WTC11 (cell line): ENCODE data around the gene CNTNAP5. TPM values are rescaled to one million over a fixed set of nuclear protein-coding genes. Genes with fewer than 3 reads are reported as not detected.

ENCODE experiments used
- ATAC-seq: fragments of 200-7000 bp; cut with Tn5 transposase; 2 replicates; pipeline ENCODE4 v1.10.0; 2021; ENCODE audit warnings: mild to moderate bottlenecking, moderate library complexity
- CTCF ChIA-PET: fragments of 300-600 bp; sonication (Branson Sonifier 250); formaldehyde crosslinking; loops from one replicate; lab custom pipeline; 2021; ENCODE audit warnings: antibody characterized with exemption; lab: Charles Lee
- POLR2A ChIA-PET: fragments of 350-600 bp; sonication (Branson Sonifier 250); formaldehyde crosslinking; loops from one replicate; lab custom pipeline; 2021; ENCODE audit warnings: antibody characterized with exemption; lab: Charles Lee
- DNase-seq: peaks from one replicate; pipeline ENCODE4 v3.0.0; 2021; ENCODE audit warnings: low spot score
- H3K27ac Mint-ChIP-seq: 2 replicates; pipeline ENCODE4 v1.8.0; 2021; ENCODE audit warnings: mixed read lengths
- H3K27me3 Mint-ChIP-seq: 2 replicates; pipeline ENCODE4 v1.8.0; 2021; ENCODE audit warnings: low read depth, mild to moderate bottlenecking, moderate library complexity, mixed read lengths
- H3K36me3 Mint-ChIP-seq: 2 replicates; pipeline ENCODE4 v1.8.0; 2021; ENCODE audit warnings: mixed read lengths
- H3K4me1 Mint-ChIP-seq: 2 replicates; pipeline ENCODE4 v1.8.0; 2022; ENCODE audit warnings: mixed read lengths
- H3K4me3 Mint-ChIP-seq: 2 replicates; pipeline ENCODE4 v1.8.0; 2021; ENCODE audit warnings: mild to moderate bottlenecking, moderate library complexity, mixed read lengths
- H3K9me3 Mint-ChIP-seq: 2 replicates; pipeline ENCODE4 v1.8.0; 2021; ENCODE audit warnings: mixed read lengths
- ATF1 ChIP-seq: sonication (generic); formaldehyde crosslinking; IDR thresholded peaks from 2 replicates; pipeline ENCODE4 v1.8.1; 2023; ENCODE audit warnings: mild to moderate bottlenecking, moderate library complexity, missing genetic modification reagents
- FOXK1 ChIP-seq: sonication (generic); formaldehyde crosslinking; IDR thresholded peaks from 2 replicates; pipeline ENCODE4 v1.8.0; 2022; ENCODE audit warnings: mild to moderate bottlenecking, moderate library complexity, missing genetic modification reagents
- GTF2I ChIP-seq: fragments of 250-450 bp; sonication (Bioruptor Pico); conservative IDR thresholded peaks from 2 replicates; pipeline ENCODE4 v1.4.0; 2021; ENCODE audit warnings: mild to moderate bottlenecking
- NFATC4 ChIP-seq: fragments of 250-450 bp; sonication (Bioruptor Pico); IDR thresholded peaks from 2 replicates; pipeline ENCODE4 v1.9.0; 2021; ENCODE audit warnings: mild to moderate bottlenecking
- NR1H2 ChIP-seq: sonication (generic); formaldehyde crosslinking; IDR thresholded peaks from 2 replicates; pipeline ENCODE4 v1.9.0; 2021; ENCODE audit warnings: mild to moderate bottlenecking, moderate library complexity, missing genetic modification reagents
- RORB ChIP-seq: fragments of 250-450 bp; sonication (Bioruptor Pico); IDR thresholded peaks from 2 replicates; pipeline ENCODE4 v1.9.0; 2021; ENCODE audit warnings: mild to moderate bottlenecking
- total RNA-seq: library from RNA; stranded (reverse); gene quantifications from 3 replicates; pipeline ENCODE4 v1.2.3, GENCODE V29; 2021
- TF ChIP-seq, protein P1 (sequence below): fragments of 250-450 bp; sonication (Bioruptor Pico); IDR thresholded peaks from 2 replicates; pipeline ENCODE4 v1.8.0; 2021; ENCODE audit warnings: mild to moderate bottlenecking
- TF ChIP-seq, protein P2 (sequence below): sonication (generic); formaldehyde crosslinking; IDR thresholded peaks from 2 replicates; pipeline ENCODE4 v1.8.1; 2022; ENCODE audit warnings: mild to moderate bottlenecking, missing genetic modification reagents, moderate library complexity, borderline replicate concordance
- TF ChIP-seq, protein P3 (sequence below): fragments of 200-600 bp; IDR thresholded peaks from 2 replicates; pipeline ENCODE4 v1.8.0; 2022; ENCODE audit warnings: antibody characterized with exemption
- TF ChIP-seq, protein P4 (sequence below): sonication (generic); formaldehyde crosslinking; IDR thresholded peaks from 2 replicates; pipeline ENCODE4 v1.8.1; 2022; ENCODE audit warnings: low read depth, missing genetic modification reagents, borderline replicate concordance
- TF ChIP-seq, protein P5 (sequence below): fragments of 250-450 bp; sonication (Bioruptor Pico); IDR thresholded peaks from 2 replicates; pipeline ENCODE4 v2.1.2; 2022; ENCODE audit warnings: mild to moderate bottlenecking, moderate library complexity
- TF ChIP-seq, protein P6 (sequence below): sonication (generic); formaldehyde crosslinking; conservative IDR thresholded peaks from 2 replicates; pipeline ENCODE4 v1.8.1; 2023; ENCODE audit warnings: mild to moderate bottlenecking, low read depth, missing genetic modification reagents, moderate library complexity
- TF ChIP-seq, protein P7 (sequence below): fragments of 250-450 bp; sonication (Bioruptor Pico); IDR thresholded peaks from 2 replicates; pipeline ENCODE4 v1.9.0; 2021; ENCODE audit warnings: mild to moderate bottlenecking, borderline replicate concordance
- TF ChIP-seq, protein P8 (sequence below): sonication (generic); formaldehyde crosslinking; IDR thresholded peaks from 2 replicates; pipeline ENCODE4 v1.8.0; 2022; ENCODE audit warnings: mild to moderate bottlenecking, missing genetic modification reagents

The CNTNAP5 gene
- total RNA-seq, 1 experiment from 2014 or later: 0.22 TPM

DNA sequence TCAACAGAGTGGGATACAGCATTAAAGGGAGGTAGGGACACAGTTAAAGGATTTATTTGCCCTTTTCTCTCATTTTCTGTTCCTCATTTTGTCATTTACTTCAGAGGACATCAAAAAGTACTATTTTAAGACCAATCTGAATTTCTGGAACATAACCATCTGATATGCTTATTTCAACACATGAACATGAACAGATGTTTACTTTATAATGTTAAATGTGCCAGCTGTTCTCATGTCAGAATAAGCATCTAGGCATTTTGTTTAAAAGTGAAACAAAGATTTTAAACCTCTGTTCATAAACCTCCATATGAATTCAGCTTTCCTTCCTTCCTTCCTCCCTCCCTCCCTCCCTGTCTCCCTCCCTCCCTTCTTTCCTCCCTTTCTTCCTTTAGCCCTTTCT, 677.7 kb downstream of the CNTNAP5 start (continued):
- no peak for TF ChIP-seq NR1H2
- TF ChIP-seq, protein P1, sequence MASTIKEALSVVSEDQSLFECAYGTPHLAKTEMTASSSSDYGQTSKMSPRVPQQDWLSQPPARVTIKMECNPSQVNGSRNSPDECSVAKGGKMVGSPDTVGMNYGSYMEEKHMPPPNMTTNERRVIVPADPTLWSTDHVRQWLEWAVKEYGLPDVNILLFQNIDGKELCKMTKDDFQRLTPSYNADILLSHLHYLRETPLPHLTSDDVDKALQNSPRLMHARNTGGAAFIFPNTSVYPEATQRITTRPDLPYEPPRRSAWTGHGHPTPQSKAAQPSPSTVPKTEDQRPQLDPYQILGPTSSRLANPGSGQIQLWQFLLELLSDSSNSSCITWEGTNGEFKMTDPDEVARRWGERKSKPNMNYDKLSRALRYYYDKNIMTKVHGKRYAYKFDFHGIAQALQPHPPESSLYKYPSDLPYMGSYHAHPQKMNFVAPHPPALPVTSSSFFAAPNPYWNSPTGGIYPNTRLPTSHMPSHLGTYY (CRISPR knock-in tag): no peak

DNA sequence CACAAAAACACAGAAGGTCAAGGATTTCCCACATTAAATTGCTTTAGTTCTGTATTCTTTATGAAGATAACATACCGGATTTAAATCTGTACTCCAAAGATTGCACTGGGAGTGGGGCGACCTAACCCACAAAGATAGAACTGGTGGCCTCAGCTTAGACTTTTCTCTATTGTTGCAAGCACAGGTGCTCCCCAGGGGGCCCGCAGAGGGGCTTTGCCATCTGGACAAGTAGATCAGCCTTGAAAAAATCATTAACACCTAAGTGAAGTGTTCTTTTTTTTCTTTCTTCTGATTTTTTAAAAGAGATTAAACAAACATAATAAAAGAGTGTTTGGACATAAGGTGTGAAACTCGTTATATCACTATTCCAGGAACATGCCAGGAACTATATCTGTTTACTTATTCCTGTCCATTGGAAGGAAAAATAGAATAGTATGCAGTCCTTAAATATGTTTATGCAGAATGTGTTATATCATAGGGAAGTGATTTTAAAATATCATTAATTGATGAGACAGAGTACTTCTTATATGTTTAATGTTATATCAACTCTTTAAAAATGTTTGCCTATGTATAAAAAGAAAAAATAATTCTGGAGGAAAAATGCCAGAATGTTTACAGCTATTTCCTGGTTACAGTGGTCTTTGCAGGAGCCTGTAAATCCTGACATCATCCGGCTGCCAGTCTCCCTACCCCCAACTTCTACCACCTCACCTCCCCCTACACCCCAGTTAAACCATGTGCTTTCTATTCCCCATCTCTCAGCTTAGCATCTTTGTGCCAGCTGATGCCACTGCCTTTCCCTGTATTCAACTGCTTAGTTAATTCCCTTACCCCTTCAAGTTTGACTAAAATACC, 679.2 kb downstream of the CNTNAP5 start:
- no peaks in the 10 kb centered on the region for H3K27me3 Mint-ChIP-seq
- H3K36me3 Mint-ChIP-seq: no peaks in the 10 kb centered on the region
- H3K27ac Mint-ChIP-seq: no peak overlapping the region
- CTCF ChIA-PET: no interaction called here
- peaks cover 8% of the 10 kb centered on the region for H3K9me3 Mint-ChIP-seq
- no peak for ATAC-seq
- no peak overlapping the region for H3K4me3 Mint-ChIP-seq
- TF ChIP-seq, protein P2, sequence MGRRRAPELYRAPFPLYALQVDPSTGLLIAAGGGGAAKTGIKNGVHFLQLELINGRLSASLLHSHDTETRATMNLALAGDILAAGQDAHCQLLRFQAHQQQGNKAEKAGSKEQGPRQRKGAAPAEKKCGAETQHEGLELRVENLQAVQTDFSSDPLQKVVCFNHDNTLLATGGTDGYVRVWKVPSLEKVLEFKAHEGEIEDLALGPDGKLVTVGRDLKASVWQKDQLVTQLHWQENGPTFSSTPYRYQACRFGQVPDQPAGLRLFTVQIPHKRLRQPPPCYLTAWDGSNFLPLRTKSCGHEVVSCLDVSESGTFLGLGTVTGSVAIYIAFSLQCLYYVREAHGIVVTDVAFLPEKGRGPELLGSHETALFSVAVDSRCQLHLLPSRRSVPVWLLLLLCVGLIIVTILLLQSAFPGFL (CRISPR knock-in tag): no peak
- TF ChIP-seq, protein P3, sequence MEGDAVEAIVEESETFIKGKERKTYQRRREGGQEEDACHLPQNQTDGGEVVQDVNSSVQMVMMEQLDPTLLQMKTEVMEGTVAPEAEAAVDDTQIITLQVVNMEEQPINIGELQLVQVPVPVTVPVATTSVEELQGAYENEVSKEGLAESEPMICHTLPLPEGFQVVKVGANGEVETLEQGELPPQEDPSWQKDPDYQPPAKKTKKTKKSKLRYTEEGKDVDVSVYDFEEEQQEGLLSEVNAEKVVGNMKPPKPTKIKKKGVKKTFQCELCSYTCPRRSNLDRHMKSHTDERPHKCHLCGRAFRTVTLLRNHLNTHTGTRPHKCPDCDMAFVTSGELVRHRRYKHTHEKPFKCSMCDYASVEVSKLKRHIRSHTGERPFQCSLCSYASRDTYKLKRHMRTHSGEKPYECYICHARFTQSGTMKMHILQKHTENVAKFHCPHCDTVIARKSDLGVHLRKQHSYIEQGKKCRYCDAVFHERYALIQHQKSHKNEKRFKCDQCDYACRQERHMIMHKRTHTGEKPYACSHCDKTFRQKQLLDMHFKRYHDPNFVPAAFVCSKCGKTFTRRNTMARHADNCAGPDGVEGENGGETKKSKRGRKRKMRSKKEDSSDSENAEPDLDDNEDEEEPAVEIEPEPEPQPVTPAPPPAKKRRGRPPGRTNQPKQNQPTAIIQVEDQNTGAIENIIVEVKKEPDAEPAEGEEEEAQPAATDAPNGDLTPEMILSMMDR: no peak
- TF ChIP-seq, protein P4, sequence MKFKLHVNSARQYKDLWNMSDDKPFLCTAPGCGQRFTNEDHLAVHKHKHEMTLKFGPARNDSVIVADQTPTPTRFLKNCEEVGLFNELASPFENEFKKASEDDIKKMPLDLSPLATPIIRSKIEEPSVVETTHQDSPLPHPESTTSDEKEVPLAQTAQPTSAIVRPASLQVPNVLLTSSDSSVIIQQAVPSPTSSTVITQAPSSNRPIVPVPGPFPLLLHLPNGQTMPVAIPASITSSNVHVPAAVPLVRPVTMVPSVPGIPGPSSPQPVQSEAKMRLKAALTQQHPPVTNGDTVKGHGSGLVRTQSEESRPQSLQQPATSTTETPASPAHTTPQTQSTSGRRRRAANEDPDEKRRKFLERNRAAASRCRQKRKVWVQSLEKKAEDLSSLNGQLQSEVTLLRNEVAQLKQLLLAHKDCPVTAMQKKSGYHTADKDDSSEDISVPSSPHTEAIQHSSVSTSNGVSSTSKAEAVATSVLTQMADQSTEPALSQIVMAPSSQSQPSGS (CRISPR knock-in tag): no peak
- TF ChIP-seq, protein P5, sequence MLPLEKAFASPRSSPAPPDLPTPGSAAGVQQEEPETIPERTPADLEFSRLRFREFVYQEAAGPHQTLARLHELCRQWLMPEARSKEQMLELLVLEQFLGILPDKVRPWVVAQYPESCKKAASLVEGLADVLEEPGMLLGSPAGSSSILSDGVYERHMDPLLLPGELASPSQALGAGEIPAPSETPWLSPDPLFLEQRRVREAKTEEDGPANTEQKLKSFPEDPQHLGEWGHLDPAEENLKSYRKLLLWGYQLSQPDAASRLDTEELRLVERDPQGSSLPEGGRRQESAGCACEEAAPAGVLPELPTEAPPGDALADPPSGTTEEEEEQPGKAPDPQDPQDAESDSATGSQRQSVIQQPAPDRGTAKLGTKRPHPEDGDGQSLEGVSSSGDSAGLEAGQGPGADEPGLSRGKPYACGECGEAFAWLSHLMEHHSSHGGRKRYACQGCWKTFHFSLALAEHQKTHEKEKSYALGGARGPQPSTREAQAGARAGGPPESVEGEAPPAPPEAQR (CRISPR knock-in tag): no peak
- TF ChIP-seq RORB (CRISPR knock-in tag): no peak
- TF ChIP-seq, protein P6, sequence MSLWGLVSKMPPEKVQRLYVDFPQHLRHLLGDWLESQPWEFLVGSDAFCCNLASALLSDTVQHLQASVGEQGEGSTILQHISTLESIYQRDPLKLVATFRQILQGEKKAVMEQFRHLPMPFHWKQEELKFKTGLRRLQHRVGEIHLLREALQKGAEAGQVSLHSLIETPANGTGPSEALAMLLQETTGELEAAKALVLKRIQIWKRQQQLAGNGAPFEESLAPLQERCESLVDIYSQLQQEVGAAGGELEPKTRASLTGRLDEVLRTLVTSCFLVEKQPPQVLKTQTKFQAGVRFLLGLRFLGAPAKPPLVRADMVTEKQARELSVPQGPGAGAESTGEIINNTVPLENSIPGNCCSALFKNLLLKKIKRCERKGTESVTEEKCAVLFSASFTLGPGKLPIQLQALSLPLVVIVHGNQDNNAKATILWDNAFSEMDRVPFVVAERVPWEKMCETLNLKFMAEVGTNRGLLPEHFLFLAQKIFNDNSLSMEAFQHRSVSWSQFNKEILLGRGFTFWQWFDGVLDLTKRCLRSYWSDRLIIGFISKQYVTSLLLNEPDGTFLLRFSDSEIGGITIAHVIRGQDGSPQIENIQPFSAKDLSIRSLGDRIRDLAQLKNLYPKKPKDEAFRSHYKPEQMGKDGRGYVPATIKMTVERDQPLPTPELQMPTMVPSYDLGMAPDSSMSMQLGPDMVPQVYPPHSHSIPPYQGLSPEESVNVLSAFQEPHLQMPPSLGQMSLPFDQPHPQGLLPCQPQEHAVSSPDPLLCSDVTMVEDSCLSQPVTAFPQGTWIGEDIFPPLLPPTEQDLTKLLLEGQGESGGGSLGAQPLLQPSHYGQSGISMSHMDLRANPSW (CRISPR knock-in tag): no peak
- TF ChIP-seq GTF2I: no peak
- no peak for TF ChIP-seq NFATC4 (CRISPR knock-in tag)
- TF ChIP-seq, protein P7, sequence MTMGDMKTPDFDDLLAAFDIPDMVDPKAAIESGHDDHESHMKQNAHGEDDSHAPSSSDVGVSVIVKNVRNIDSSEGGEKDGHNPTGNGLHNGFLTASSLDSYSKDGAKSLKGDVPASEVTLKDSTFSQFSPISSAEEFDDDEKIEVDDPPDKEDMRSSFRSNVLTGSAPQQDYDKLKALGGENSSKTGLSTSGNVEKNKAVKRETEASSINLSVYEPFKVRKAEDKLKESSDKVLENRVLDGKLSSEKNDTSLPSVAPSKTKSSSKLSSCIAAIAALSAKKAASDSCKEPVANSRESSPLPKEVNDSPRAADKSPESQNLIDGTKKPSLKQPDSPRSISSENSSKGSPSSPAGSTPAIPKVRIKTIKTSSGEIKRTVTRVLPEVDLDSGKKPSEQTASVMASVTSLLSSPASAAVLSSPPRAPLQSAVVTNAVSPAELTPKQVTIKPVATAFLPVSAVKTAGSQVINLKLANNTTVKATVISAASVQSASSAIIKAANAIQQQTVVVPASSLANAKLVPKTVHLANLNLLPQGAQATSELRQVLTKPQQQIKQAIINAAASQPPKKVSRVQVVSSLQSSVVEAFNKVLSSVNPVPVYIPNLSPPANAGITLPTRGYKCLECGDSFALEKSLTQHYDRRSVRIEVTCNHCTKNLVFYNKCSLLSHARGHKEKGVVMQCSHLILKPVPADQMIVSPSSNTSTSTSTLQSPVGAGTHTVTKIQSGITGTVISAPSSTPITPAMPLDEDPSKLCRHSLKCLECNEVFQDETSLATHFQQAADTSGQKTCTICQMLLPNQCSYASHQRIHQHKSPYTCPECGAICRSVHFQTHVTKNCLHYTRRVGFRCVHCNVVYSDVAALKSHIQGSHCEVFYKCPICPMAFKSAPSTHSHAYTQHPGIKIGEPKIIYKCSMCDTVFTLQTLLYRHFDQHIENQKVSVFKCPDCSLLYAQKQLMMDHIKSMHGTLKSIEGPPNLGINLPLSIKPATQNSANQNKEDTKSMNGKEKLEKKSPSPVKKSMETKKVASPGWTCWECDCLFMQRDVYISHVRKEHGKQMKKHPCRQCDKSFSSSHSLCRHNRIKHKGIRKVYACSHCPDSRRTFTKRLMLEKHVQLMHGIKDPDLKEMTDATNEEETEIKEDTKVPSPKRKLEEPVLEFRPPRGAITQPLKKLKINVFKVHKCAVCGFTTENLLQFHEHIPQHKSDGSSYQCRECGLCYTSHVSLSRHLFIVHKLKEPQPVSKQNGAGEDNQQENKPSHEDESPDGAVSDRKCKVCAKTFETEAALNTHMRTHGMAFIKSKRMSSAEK (CRISPR knock-in tag): no peak
- TF ChIP-seq, protein P8, sequence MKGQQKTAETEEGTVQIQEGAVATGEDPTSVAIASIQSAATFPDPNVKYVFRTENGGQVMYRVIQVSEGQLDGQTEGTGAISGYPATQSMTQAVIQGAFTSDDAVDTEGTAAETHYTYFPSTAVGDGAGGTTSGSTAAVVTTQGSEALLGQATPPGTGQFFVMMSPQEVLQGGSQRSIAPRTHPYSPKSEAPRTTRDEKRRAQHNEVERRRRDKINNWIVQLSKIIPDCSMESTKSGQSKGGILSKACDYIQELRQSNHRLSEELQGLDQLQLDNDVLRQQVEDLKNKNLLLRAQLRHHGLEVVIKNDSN (CRISPR knock-in tag): no peak
- TF ChIP-seq ATF1 (CRISPR knock-in tag): no peak
- no peak for TF ChIP-seq FOXK1 (CRISPR knock-in tag)
- peaks cover 4% of the 10 kb centered on the region; the same call in 1 of the 2 replicates for H3K4me1 Mint-ChIP-seq
- DNase-seq: peak; percentile 10
- POLR2A ChIA-PET: no interaction called here
